H1 (cell line): ENCODE data around the gene PUSL1.

ENCODE experiments used
- BRCA1 ChIP-seq: IDR thresholded peaks from 2 replicates; pipeline ENCODE4 v1.6.1; 2012; ENCODE audit warnings: low read depth, low read length, improper control_type of control experiment
- CEBPB ChIP-seq: IDR thresholded peaks from 2 replicates; pipeline ENCODE4 v1.6.1; 2012; ENCODE audit warnings: low read depth, low read length
- NRF1 ChIP-seq: IDR thresholded peaks from 2 replicates; pipeline ENCODE4 v1.6.1; 2011; ENCODE audit warnings: mild to moderate bottlenecking, low read depth, low read length, improper control_type of control experiment
- TBP ChIP-seq: IDR thresholded peaks from 2 replicates; pipeline ENCODE4 v1.6.1; 2011; ENCODE audit warnings: low read depth, low read length, improper control_type of control experiment
- YY1 ChIP-seq: IDR thresholded peaks from 2 replicates; pipeline ENCODE4 v1.6.1; 2011; ENCODE audit warnings: low read depth, mild to moderate bottlenecking, low read length

DNA sequence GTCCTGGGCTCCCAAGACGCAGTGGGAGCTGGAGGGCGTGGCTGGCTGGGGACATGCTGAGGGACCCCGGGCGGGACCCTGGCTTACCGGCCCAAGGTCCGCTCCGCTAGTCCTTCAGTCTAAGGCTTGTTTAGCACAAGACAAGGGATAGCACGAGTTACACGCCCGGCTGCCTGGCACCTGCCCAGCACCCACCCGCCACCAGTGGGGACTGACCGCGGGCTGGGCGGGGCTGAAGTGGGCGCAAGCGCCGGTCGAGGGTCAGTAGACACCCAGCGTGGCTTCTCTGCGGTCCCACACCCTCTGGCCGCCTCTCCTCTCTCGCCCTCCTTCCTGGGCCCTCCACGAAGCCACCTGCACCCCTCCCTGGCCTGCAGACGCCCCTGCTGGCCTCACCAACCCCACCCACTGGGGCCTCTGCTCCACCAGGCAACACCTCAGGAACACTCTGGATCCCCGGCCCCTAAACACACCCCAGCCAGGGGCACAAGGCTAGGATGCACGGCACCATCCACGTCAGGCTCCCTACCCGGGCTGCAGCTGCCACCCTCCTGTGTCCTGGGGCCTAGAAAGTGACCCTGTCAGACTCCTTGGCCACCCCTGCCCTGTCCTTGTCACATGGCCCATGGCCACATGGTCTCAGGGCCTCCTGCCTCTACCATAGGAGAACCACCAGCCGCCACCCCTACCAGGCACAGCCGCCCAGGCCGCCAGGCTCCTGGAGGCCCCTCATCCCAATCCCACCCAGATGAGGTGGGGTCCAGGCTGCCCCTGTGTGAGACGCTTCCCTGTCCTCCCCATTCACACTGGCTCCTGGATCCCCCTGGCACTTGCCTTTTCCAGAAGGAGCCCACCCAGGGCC lies 28.8 kb downstream of the PUSL1 start:
- TF ChIP-seq CEBPB, result no peak
- no peak for TF ChIP-seq BRCA1
- TF ChIP-seq TBP, result no peak
- no peak for TF ChIP-seq NRF1
- no peak for TF ChIP-seq YY1
